Measurements from ENCODE around the gene SNRPD2.
A peak's percentile ranks its signal among the peaks of the same experiment; 100 is the strongest.

SNRPD2 gene

GRCh38 chr19:45657520-45658167 is 34.1 kb downstream of the SNRPD2 start:
- Histone ChIP-seq H3K27me3 (ENCODE audit: low read depth) (no peaks in the 10 kb centered on the region), H3K4me1 (no peaks in the 10 kb centered on the region), H3K4me3 (no peak overlapping the region), H3K36me3 (replicated peaks) (no peaks in the 10 kb centered on the region), H3K9me3 (no peaks in the 10 kb centered on the region)
- DNase-seq (ENCODE audit: low spot score in 2 of 2), result peak in 1 of 2 experiments; percentile 40
- in situ Hi-C loops (cut with MboI; ENCODE audit: low sequenced_read_pairs), result no loop called here

- no peaks in the 10 kb centered on the region for H3K27me3 ChIP-seq (ENCODE audit: low read depth)
- in situ Hi-C loops (cut with MboI; ENCODE audit: low sequenced_read_pairs), result no loop called here
- H3K36me3 ChIP-seq (replicated peaks), result no peaks in the 10 kb centered on the region
- H3K4me3 ChIP-seq, result no peak overlapping the region
- no peaks in the 10 kb centered on the region for H3K9me3 ChIP-seq
- no peak for DNase-seq (ENCODE audit: low spot score in 2 of 2)
- no peaks in the 10 kb centered on the region for H3K4me1 ChIP-seq
These were observed 36.7 kb downstream of the SNRPD2 start for GRCh38 chr19:45655073-45655472.

- Histone ChIP-seq H3K4me1 (no peaks in the 10 kb centered on the region), H3K4me3 (no peak overlapping the region), H3K27me3 (ENCODE audit: low read depth) (no peaks in the 10 kb centered on the region), H3K9me3 (no peaks in the 10 kb centered on the region), H3K36me3 (replicated peaks) (no peaks in the 10 kb centered on the region)
- in situ Hi-C loops (cut with MboI; ENCODE audit: low sequenced_read_pairs), result no loop called here
- DNase-seq (ENCODE audit: low spot score in 2 of 2), result no peak
These were observed 38.1 kb downstream of the SNRPD2 start for GRCh38 chr19:45653634-45654033.

GRCh38 chr19:45650722-45651121 is 41.0 kb downstream of the SNRPD2 start:
- in situ Hi-C loops (cut with MboI; ENCODE audit: low sequenced_read_pairs), result no loop called here
- Histone ChIP-seq H3K4me1 (peaks cover 4% of the 10 kb centered on the region; the same call in 1 of the 2 replicates), H3K4me3 (no peak overlapping the region), H3K27me3 (ENCODE audit: low read depth) (no peaks in the 10 kb centered on the region), H3K9me3 (no peaks in the 10 kb centered on the region), H3K36me3 (replicated peaks) (no peaks in the 10 kb centered on the region)
- DNase-seq (ENCODE audit: low spot score in 2 of 2), result no peak

- H3K36me3 ChIP-seq (replicated peaks), result no peaks in the 10 kb centered on the region
- in situ Hi-C loops (cut with MboI; ENCODE audit: low sequenced_read_pairs), result loop anchor here (10.0 kb wide), 1 partner anchor 132 kb away; no protein-coding TSS in a partner anchor
- H3K9me3 ChIP-seq, result no peaks in the 10 kb centered on the region
- H3K4me1 ChIP-seq, result peaks cover 14% of the 10 kb centered on the region
- peak overlapping the region; percentile 29 for H3K4me3 ChIP-seq
- H3K27me3 ChIP-seq (ENCODE audit: low read depth), result no peaks in the 10 kb centered on the region
- no peak for DNase-seq (ENCODE audit: low spot score in 2 of 2)
These were observed 45.4 kb downstream of the SNRPD2 start for GRCh38 chr19:45646345-45646698.

GRCh38 chr19:45645631-45646344 is 46.0 kb downstream of the SNRPD2 start:
- peak overlapping the region; percentile 29 for H3K4me3 ChIP-seq
- no peaks in the 10 kb centered on the region for H3K36me3 ChIP-seq (replicated peaks)
- in situ Hi-C loops (cut with MboI; ENCODE audit: low sequenced_read_pairs), result loop anchor here (10.0 kb wide), 1 partner anchor 131 kb away; no protein-coding TSS in a partner anchor
- H3K27me3 ChIP-seq (ENCODE audit: low read depth), result no peaks in the 10 kb centered on the region
- H3K9me3 ChIP-seq, result no peaks in the 10 kb centered on the region
- H3K4me1 ChIP-seq, result peaks cover 17% of the 10 kb centered on the region
- DNase-seq (ENCODE audit: low spot score in 2 of 2), result peak; percentile 95 to 98

- in situ Hi-C loops (cut with MboI; ENCODE audit: low sequenced_read_pairs), result loop anchor here (10.0 kb wide), 1 partner anchor 130 kb away; no protein-coding TSS in a partner anchor
- H3K4me3 ChIP-seq, result peak overlapping the region; percentile 29
- no peaks in the 10 kb centered on the region for H3K9me3 ChIP-seq
- DNase-seq (ENCODE audit: low spot score in 2 of 2), result no peak
- no peaks in the 10 kb centered on the region for H3K27me3 ChIP-seq (ENCODE audit: low read depth)
- H3K4me1 ChIP-seq, result peaks cover 21% of the 10 kb centered on the region
- no peaks in the 10 kb centered on the region for H3K36me3 ChIP-seq (replicated peaks)
These were observed 46.6 kb downstream of the SNRPD2 start for GRCh38 chr19:45645068-45645630.

GRCh38 chr19:45643927-45644771 is 47.6 kb downstream of the SNRPD2 start:
- H3K4me1 ChIP-seq, result peaks cover 27% of the 10 kb centered on the region
- no peaks in the 10 kb centered on the region for H3K9me3 ChIP-seq
- no peaks in the 10 kb centered on the region for H3K27me3 ChIP-seq (ENCODE audit: low read depth)
- no peaks in the 10 kb centered on the region for H3K36me3 ChIP-seq (replicated peaks)
- no peak overlapping the region for H3K4me3 ChIP-seq
- no peak for DNase-seq (ENCODE audit: low spot score in 2 of 2)
- in situ Hi-C loops (cut with MboI; ENCODE audit: low sequenced_read_pairs), result loop anchor here (10.0 kb wide), 1 partner anchor 129 kb away; no protein-coding TSS in a partner anchor

GRCh38 chr19:45643024-45643926 is 48.5 kb downstream of the SNRPD2 start:
- H3K36me3 ChIP-seq (replicated peaks), result no peaks in the 10 kb centered on the region
- in situ Hi-C loops (cut with MboI; ENCODE audit: low sequenced_read_pairs), result loop anchor here (10.0 kb wide), 1 partner anchor 128 kb away; no protein-coding TSS in a partner anchor
- no peaks in the 10 kb centered on the region for H3K9me3 ChIP-seq
- peak overlapping the region; percentile 7; the same call in 1 of the 2 replicates for H3K4me3 ChIP-seq
- H3K27me3 ChIP-seq (ENCODE audit: low read depth), result no peaks in the 10 kb centered on the region
- peaks cover 33% of the 10 kb centered on the region for H3K4me1 ChIP-seq
- peak; percentile 76 to 96 for DNase-seq (ENCODE audit: low spot score in 2 of 2)

- Histone ChIP-seq H3K27me3 (ENCODE audit: low read depth) (no peaks in the 10 kb centered on the region), H3K4me1 (peaks cover 33% of the 10 kb centered on the region), H3K36me3 (replicated peaks) (no peaks in the 10 kb centered on the region; the same call in 1 of the 2 replicates), H3K9me3 (no peaks in the 10 kb centered on the region), H3K4me3 (peak overlapping the region; percentile 26)
- DNase-seq (ENCODE audit: low spot score in 2 of 2), result peak; percentile 91 to 99
- in situ Hi-C loops (cut with MboI; ENCODE audit: low sequenced_read_pairs), result loop anchor here (10.0 kb wide), 1 partner anchor 127 kb away; no protein-coding TSS in a partner anchor
These were observed 50.3 kb downstream of the SNRPD2 start for GRCh38 chr19:45641274-45642105.

GRCh38 chr19:45640849-45641273 is 50.9 kb downstream of the SNRPD2 start:
- no peaks in the 10 kb centered on the region for H3K27me3 ChIP-seq (ENCODE audit: low read depth)
- H3K4me3 ChIP-seq, result no peak overlapping the region
- H3K4me1 ChIP-seq, result peaks cover 30% of the 10 kb centered on the region
- no peaks in the 10 kb centered on the region for H3K9me3 ChIP-seq
- no peaks in the 10 kb centered on the region; the same call in 1 of the 2 replicates for H3K36me3 ChIP-seq (replicated peaks)
- DNase-seq (ENCODE audit: low spot score in 2 of 2), result no peak
- in situ Hi-C loops (cut with MboI; ENCODE audit: low sequenced_read_pairs), result loop anchor here (10.0 kb wide), 1 partner anchor 126 kb away; no protein-coding TSS in a partner anchor

Data from HAP-1 (cell line).